Measurements from ENCODE around the gene MAPK1. TPM values are rescaled to one million over a fixed set of nuclear protein-coding genes. Genes with fewer than 3 reads are reported as not detected.
"Not testable (repeated sequence)": the region's sequence is repeated elsewhere in the genome, so short reads cannot be mapped to it uniquely, and the experiment has no call there.

MAPK1 gene
- polyA plus RNA-seq, 3 donors from 2014 or later, result 151 to 168 (median 162) TPM

DNA sequence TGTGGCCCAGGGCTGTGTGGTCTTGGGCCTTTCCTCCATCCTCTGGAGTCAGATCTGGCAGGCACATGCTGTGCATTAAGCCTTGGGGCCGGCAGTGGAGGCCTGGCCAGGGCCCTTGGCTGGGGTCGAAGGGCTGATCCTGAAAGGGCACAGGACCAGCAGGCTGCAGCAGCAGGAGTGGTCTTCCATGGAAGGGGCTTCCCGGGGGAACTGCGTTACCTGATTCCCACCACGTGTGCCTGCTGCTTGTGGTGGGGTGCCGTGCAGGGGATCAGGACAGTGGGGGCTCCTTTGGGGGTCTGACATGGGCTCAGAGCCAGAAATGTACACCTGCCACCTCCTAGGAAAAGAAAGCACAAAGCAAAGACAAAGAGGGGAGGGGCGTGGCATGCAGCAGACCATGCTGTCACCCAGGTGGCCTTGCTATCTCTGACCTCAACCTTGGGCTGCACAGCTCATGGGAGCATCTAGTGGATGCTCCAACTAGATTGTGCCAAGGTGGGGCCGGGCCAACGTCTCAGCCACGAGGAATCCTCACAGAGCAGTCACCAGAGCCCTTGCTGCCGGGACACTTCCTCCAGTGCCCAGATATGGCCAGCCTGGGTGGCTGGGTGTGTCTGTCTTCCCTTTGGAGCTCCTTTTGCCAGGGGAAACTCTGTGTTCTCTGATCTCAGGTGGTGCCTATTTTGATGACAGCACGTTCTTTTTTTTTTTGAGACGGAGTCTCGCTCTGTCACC is 113.9 kb downstream of the MAPK1 start:
- Mint-ChIP-seq H3K27ac (peak overlapping the region in 4 of 6 donors; percentile 45 to 84 (median 68)), H3K9me3 (no peaks in the 10 kb centered on the region), H3K4me3 (no peak overlapping the region), H3K27me3 (ENCODE audit: low read depth in 3 of 3) (peaks cover 2 to 22% (median 15%) of the 10 kb centered on the region in 3 donors), H3K4me1 (peaks cover 80 to 87% of the 10 kb centered on the region in 2 donors), H3K36me3 (peaks cover 24 to 29% (median 28%) of the 10 kb centered on the region in 3 donors)
- no peak for DNase-seq

DNA sequence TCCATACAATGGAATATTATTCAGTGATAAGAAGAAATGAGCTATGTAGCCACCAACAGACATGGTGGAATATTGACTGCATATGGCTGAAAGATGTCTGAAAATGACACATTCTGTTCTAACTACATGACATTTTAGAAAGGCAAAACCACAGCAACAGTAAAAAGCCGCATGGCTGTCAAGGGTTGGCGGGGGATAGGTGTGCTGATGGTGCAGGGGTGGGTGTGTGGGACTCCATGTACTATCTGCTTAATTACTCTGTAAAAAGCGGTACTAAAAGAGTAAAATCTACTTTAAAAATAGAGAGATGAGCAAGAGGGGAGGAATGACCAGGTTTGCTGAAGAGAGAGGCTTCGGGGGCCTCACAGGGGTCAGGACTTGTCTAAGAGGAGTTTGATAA is 115.2 kb downstream of the MAPK1 start:
- H3K27me3 Mint-ChIP-seq (ENCODE audit: low read depth in 3 of 3), result peaks cover 2 to 20% (median 10%) of the 10 kb centered on the region in 3 donors
- peaks cover 75 to 78% of the 10 kb centered on the region in 2 donors for H3K4me1 Mint-ChIP-seq
- peak overlapping the region; percentile 70 to 91 (median 82) for H3K27ac Mint-ChIP-seq

DNA sequence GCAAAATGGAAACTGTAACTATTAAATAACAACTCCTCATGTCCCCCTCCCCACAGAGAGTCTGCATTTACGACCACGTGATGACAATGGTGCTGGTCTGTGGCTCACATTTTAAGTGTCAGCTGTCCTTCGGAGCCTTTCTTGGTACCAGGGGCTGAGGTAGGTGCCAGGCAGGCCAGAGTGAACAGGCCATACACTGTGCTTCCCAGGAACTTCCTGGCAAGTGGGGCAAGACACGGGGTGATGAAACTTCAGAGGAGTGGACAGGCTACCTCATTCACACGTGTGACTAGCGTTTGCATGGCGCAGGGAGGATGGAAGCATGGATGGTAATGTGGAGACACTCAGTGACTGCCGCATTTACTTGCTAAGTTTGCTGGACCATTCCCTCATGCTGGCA is 121.5 kb downstream of the MAPK1 start:
- peaks cover 0 to 4% (median 2%) of the 10 kb centered on the region in 3 donors for H3K27me3 Mint-ChIP-seq (ENCODE audit: low read depth in 3 of 3)
- H3K36me3 Mint-ChIP-seq, result peaks cover 0 to 10% (median 0%) of the 10 kb centered on the region in 3 donors
- no peak overlapping the region for H3K4me3 Mint-ChIP-seq
- DNase-seq, result no peak
- peak overlapping the region in 2 of 6 donors; percentile 42 to 65 for H3K27ac Mint-ChIP-seq
- no peaks in the 10 kb centered on the region for H3K9me3 Mint-ChIP-seq
- H3K4me1 Mint-ChIP-seq, result peaks cover 17 to 22% of the 10 kb centered on the region in 2 donors

More for the DNA sequence above, 115.2 kb downstream of the MAPK1 start:
- no peaks in the 10 kb centered on the region for H3K9me3 Mint-ChIP-seq
- peak overlapping the region in 4 of 5 donors; percentile 23 to 61 (median 50) for H3K4me3 Mint-ChIP-seq
- peak in 1 of 3 donors; percentile 35 for DNase-seq
- peaks cover 19 to 21% (median 21%) of the 10 kb centered on the region in 3 donors for H3K36me3 Mint-ChIP-seq

DNA sequence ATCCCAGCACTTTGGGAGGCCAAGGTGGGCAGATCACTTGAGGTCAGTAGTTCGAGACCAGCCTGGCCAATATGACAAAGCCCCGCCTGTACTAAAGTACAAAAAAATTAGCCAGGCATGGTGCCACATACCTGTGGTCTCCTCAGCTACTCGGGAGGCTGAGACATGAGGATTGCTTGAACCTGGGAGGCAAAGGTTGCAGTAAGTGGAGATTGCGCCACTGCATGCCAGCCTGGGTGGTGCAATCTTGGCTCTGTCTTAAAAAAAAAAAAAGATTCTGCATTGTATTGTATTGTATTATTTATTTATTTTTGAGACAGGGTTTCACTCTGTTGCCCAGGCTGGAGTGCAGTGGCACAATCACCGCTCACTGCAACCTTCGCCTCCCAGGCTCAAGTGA is 122.5 kb downstream of the MAPK1 start:
- Mint-ChIP-seq H3K36me3 (peaks cover 0 to 10% (median 0%) of the 10 kb centered on the region in 3 donors), H3K4me1 (peaks cover 18 to 20% of the 10 kb centered on the region in 2 donors)
- DNase-seq; H3K9me3 Mint-ChIP-seq; H3K27me3 Mint-ChIP-seq (ENCODE audit: low read depth in 3 of 3); H3K4me3 Mint-ChIP-seq; H3K27ac Mint-ChIP-seq: not testable (repeated sequence)

DNA sequence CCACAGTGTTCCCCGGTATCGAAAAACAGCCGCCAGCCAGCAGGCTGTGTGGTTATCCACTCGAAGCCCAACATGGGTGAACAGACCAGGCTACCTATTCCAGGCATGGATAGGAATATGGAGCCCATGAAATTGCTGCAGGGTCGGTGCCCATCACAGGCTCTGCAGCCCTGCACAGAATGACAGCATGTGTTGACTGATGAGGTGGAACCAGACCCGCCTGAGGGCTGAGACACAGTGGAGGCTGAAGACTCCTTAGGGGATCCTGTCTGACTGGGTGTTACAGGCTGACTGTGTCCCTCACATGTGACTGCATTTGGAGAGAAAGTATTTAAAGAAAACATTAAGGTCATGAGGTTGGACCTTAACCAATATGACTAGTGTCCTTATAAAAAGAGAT is 125.7 kb downstream of the MAPK1 start:
- Mint-ChIP-seq H3K27me3 (ENCODE audit: low read depth in 3 of 3) (peaks cover 5 to 17% (median 17%) of the 10 kb centered on the region in 3 donors), H3K36me3 (peaks cover 0 to 1% (median 0%) of the 10 kb centered on the region in 3 donors)

DNA sequence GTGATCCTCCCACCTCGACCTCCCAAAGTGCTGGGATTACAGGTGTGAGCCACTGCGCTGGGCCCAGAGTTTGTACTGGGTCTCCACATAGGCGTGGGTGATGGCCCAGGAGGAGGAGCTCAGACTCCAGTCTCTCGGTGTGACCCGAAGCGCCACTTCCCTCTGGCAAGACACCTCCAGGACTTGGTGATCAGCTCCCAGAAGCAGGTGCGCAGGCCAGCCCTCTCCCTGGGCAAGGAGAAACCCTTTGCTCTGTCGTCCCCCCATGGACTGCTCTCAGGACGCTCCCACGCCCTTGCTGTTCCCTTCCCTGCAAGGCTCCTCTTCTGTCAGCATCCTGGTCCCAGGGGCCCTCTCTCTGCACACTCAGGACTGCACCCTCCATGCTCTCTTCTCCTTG is 126.4 kb downstream of the MAPK1 start:
- H3K4me1 Mint-ChIP-seq, result peaks cover 36 to 37% of the 10 kb centered on the region in 2 donors
- H3K9me3 Mint-ChIP-seq, result no peaks in the 10 kb centered on the region
- H3K4me3 Mint-ChIP-seq, result no peak overlapping the region
- no peak for DNase-seq
- peaks cover 5 to 17% (median 17%) of the 10 kb centered on the region in 3 donors for H3K27me3 Mint-ChIP-seq (ENCODE audit: low read depth in 3 of 3)
- H3K36me3 Mint-ChIP-seq, result no peaks in the 10 kb centered on the region
- peak overlapping the region in 4 of 6 donors; percentile 34 to 80 (median 72) for H3K27ac Mint-ChIP-seq

More for the DNA sequence above, 125.7 kb downstream of the MAPK1 start:
- DNase-seq, result no peak
- peaks cover 36 to 37% of the 10 kb centered on the region in 2 donors for H3K4me1 Mint-ChIP-seq
- H3K9me3 Mint-ChIP-seq, result no peaks in the 10 kb centered on the region
- no peak overlapping the region for H3K4me3 Mint-ChIP-seq
- H3K27ac Mint-ChIP-seq, result peak overlapping the region in 3 of 6 donors; percentile 34 to 80 (median 69)

DNA sequence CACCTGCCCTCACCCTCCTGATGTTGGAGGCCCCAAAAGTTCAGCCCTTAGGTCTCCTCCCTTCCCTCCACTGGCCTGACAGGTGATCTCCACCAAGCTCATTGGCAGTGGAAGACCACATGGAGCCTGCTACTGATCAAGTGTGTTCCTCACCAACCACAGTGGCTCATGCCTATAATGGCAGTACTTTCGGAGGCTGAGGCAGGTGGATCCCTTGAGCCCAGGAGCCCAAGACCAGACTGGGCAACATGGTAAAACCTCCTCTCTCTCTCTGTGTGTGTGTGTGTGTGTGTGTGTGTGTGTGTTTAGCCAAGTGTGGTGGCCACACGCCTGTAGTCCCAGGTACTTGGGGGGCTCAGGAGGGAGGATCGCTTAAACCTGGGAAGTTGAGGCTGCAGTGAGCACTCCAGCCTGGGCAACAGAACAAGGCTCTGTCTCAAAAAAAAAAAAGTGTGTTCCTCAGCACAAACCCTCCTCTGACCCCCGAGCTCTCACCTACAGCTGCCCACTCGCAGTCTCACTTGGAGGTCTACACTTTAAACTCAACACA is 127.5 kb downstream of the MAPK1 start:
- Mint-ChIP-seq H3K4me3 (peak overlapping the region in 1 of 5 donors; percentile 21), H3K27ac (peak overlapping the region; percentile 67 to 94 (median 88)), H3K27me3 (ENCODE audit: low read depth in 3 of 3) (peaks cover 8 to 22% (median 21%) of the 10 kb centered on the region in 3 donors), H3K9me3 (no peaks in the 10 kb centered on the region), H3K36me3 (no peaks in the 10 kb centered on the region), H3K4me1 (peaks cover 39 to 41% of the 10 kb centered on the region in 2 donors)
- DNase-seq, result no peak

DNA sequence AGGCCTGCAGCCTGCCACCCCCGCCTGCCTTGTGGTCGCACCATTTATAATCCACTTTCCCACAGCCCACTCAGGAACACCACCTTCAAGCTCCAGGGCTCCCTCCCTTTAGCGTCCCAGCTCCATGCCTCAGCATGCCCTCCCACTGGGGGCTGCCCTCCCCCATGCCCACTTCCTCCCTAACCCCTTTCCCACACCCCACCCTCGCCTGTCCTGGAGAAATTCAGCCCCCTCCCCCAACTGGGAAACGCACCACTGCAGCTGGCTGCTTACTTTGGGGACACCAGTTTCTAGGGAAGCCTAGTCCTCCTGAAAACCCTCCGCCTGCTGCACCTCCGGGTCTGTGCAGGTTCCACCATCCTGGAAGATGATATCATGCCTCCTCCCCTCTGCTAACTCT is 128.5 kb downstream of the MAPK1 start:
- no peak for DNase-seq
- peak overlapping the region; percentile 12 to 75 (median 33) for H3K4me3 Mint-ChIP-seq
- no peaks in the 10 kb centered on the region for H3K36me3 Mint-ChIP-seq
- peaks cover 8 to 24% (median 23%) of the 10 kb centered on the region in 3 donors for H3K27me3 Mint-ChIP-seq (ENCODE audit: low read depth in 3 of 3)
- H3K4me1 Mint-ChIP-seq, result peaks cover 48 to 50% of the 10 kb centered on the region in 2 donors
- no peaks in the 10 kb centered on the region for H3K9me3 Mint-ChIP-seq
- peak overlapping the region; percentile 67 to 92 (median 88) for H3K27ac Mint-ChIP-seq

DNA sequence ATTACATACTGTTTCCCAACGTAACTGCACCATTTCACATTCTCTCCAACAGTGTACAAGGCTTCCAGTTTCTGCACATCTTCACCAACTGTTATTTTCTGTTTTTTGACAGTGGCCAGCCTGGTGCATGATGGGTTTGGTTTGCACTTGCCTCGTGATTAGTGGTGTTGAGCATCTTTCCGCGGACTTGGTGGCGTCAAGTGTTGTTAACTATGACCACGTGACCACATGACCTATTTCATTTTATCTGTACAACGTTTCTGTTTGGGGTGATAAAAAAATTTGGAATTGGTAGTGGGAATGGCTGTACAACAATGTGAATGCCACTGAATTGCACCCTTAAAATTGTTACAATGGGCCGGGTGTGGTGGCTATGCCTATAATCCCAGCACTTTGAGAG is 129.4 kb downstream of the MAPK1 start:
- Mint-ChIP-seq H3K4me1 (peaks cover 57 to 59% of the 10 kb centered on the region in 2 donors), H3K27me3 (ENCODE audit: low read depth in 3 of 3) (peaks cover 8 to 24% (median 23%) of the 10 kb centered on the region in 3 donors), H3K27ac (peak overlapping the region; percentile 67 to 92 (median 88)), H3K36me3 (no peaks in the 10 kb centered on the region), H3K9me3 (no peaks in the 10 kb centered on the region), H3K4me3 (peak overlapping the region; percentile 64 to 76 (median 72))
- peak; percentile 77 to 79 (median 77) for DNase-seq

DNA sequence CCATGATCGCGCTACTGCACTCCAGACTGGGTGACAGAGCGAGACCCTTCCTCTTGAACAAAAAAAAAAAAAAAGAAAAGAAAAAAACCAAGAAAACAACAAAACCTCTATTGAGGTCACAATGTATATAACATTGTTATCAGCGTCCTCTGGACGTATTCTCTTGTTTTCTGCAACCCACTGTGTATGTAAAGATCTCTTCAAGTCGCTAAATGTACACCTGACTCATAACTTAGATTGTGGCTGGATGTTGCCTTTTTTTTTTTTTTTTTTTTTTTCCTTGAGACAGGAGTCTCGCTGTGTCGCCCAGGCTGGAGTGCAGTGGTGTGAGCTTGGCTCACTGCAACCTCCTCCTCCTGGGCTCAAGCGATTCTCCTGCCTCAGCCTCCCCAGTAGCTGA is 130.5 kb downstream of the MAPK1 start:
- Mint-ChIP-seq H3K4me3 (peak overlapping the region; percentile 29 to 76 (median 72)), H3K4me1 (peaks cover 63 to 69% of the 10 kb centered on the region in 2 donors), H3K27me3 (ENCODE audit: low read depth in 3 of 3) (peaks cover 8 to 24% (median 23%) of the 10 kb centered on the region in 3 donors), H3K27ac (peak overlapping the region in 4 of 6 donors; percentile 64 to 88 (median 77)), H3K36me3 (no peaks in the 10 kb centered on the region), H3K9me3 (no peaks in the 10 kb centered on the region)
- no peak for DNase-seq

DNA sequence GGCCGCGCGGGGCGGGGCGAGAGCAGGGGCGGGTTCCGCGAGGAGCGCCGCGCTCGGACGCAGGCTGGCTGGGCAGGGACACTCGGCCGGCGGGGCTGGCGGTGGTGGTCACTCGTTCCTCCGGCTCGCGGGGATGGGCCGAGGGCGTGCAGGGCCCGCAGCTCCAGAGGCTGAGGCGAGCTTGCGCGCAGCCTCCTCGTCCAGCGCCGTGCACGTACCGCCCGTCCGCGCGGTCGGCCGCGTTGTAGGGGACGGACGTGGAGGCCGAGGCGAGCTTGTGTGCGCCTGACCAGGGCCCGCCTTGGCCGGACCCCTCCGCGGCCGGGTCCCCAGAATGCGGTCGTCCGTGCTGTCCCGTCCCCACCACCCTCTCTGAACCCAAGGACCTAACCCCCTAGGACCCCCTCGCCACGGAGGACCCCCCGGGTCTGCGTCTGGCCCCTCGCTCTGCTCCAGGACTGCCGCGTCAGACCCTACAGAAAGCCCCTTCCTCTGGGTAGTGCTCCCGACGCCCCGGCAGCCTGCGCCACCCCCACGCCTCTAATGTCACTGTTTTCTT is 131.3 kb downstream of the MAPK1 start:
- peaks cover 8 to 23% (median 22%) of the 10 kb centered on the region in 3 donors for H3K27me3 Mint-ChIP-seq (ENCODE audit: low read depth in 3 of 3)
- peak overlapping the region; percentile 60 to 79 (median 72) for H3K4me3 Mint-ChIP-seq
- H3K27ac Mint-ChIP-seq, result peak overlapping the region in 2 of 6 donors; percentile 60 to 71
- peaks cover 66 to 77% of the 10 kb centered on the region in 2 donors for H3K4me1 Mint-ChIP-seq
- H3K9me3 Mint-ChIP-seq, result no peaks in the 10 kb centered on the region
- no peak for DNase-seq
- H3K36me3 Mint-ChIP-seq, result no peaks in the 10 kb centered on the region

DNA sequence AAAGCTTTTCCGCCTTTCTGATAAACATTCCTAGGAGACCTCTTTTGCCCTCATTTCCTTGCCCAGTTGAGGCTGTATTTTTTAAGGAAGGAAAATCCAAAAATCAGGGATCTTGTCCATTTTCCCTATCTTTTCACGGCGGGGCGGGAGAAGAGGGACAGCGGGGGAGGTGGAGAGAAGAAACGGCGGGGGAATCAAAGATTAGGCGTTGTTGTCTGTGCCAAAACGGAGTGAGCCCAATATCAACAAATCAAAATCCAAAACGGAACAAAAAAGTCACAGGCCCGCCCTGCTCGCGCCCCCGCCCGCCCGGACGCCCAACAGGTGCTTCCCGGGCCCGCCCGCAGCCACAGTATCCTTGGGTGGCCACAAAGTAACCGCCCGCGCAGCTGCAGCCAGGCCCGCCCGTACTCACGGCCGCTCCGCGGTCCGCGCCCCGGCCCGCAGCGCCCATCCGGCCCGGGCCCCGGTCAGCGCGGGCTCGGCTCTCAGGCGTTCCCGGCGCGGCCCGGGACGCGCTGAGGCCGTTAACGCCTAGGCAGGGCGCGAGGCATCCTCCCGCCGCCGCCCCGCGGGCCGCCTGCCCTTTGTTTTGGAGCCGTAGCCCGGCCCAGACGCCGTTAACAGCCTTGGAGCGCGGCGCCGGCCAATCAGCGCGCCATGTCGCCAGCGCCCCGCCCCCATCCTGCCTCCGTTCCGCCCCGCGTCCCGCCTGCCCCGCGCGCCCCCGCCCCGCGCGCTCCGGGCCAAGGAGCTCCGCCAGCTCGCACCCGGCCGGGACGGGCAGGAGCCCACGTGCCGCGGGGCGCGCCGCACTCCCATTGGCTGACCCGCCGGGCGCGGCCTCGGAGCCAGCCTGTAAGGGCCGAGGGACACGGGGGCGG is 132.0 kb downstream of the MAPK1 start, which contains the start of gene YPEL1:
Gene YPEL1 (minus strand): TSS at position 595 of the 884 bp plus-strand sequence. CDS start 25,050 bp downstream, outside the sequence.
- Mint-ChIP-seq H3K9me3 (no peaks in the 10 kb centered on the region), H3K27ac (peak within 1 kb of the TSS; percentile 94 to 98 (median 96)), H3K27me3 (ENCODE audit: low read depth in 3 of 3) (peaks cover 8 to 23% (median 22%) of the 10 kb centered on the region in 3 donors), H3K4me3 (peak within 1 kb of the TSS; percentile 92 to 98 (median 97)), H3K36me3 (no peaks in the 10 kb centered on the region), H3K4me1 (peaks cover 72 to 81% of the 10 kb centered on the region in 2 donors)
- peak; percentile 98 to 99 (median 98) for DNase-seq
